ENCODE results near the gene STARD10. TPM values are rescaled to one million over a fixed set of nuclear protein-coding genes. Genes with fewer than 3 reads are reported as not detected.

STARD10 gene
- total and polyA plus RNA-seq, 9 of the 15 experiments (the other 6 are each of a cell fraction or from before 2014, with no cell fraction given), result 0.15 to 52.9 (median 32.3) TPM

DNA sequence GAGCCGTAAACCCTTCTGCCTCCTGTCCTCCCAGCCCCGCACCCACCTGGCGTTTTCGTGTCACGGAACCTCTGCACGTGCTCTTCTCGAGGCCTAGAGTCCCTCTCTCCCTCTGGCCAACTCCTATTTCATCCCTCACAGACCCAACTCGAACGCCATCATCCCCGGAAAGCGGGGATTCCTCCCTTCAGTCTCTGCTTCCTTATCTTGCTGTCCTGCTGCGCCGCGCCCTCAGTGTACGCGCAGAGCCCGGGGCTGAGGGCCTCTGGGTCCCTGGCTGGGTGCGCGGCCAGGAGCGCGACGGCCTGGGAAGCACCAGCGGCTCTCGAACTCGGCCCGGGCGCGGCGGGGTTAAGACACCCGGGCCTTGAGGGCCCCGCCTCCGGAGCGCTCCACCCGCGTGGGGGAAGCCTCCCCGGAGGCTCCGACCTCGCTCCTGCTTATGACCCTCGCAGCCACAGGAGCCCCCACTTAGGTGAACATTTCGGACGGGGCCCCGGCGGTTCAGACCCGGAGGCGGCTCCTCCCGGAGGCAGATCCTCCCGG lies 20.0 kb upstream of the STARD10 start (continued):
- no peak for TF ChIP-seq NR0B1 (IDR thresholded peaks at IDR 0.05; ENCODE audit: partially characterized antibody)
- TF ChIP-seq ASH1L (IDR thresholded peaks at IDR 0.05; ENCODE audit: borderline replicate concordance, low read depth, partially characterized antibody), result peak; percentile 67
- TF ChIP-seq POLR3G (IDR thresholded peaks at IDR 0.05; ENCODE audit: extremely low read depth, insufficient read length, insufficient replicate concordance), result no peak
- no peak for TF ChIP-seq IFI16 (CRISPR knock-in tag; IDR thresholded peaks at IDR 0.05)
- no peak for TF ChIP-seq XRCC3 (IDR thresholded peaks at IDR 0.05)
- TF ChIP-seq CBX2 (IDR thresholded peaks at IDR 0.05; ENCODE audit: insufficient read depth, low read length, poor library complexity, severe bottlenecking), result no peak
- TF ChIP-seq ZNF407 (IDR thresholded peaks at IDR 0.05; ENCODE audit: low read depth), result no peak
- TF ChIP-seq ZNF830 (CRISPR knock-in tag; IDR thresholded peaks at IDR 0.05), result no peak
- TF ChIP-seq, protein P1, sequence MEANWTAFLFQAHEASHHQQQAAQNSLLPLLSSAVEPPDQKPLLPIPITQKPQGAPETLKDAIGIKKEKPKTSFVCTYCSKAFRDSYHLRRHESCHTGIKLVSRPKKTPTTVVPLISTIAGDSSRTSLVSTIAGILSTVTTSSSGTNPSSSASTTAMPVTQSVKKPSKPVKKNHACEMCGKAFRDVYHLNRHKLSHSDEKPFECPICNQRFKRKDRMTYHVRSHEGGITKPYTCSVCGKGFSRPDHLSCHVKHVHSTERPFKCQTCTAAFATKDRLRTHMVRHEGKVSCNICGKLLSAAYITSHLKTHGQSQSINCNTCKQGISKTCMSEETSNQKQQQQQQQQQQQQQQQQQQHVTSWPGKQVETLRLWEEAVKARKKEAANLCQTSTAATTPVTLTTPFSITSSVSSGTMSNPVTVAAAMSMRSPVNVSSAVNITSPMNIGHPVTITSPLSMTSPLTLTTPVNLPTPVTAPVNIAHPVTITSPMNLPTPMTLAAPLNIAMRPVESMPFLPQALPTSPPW (CRISPR knock-in tag; IDR thresholded peaks at IDR 0.05), result no peak; the same call in 1 of the 2 replicates
- TF ChIP-seq, protein P2, sequence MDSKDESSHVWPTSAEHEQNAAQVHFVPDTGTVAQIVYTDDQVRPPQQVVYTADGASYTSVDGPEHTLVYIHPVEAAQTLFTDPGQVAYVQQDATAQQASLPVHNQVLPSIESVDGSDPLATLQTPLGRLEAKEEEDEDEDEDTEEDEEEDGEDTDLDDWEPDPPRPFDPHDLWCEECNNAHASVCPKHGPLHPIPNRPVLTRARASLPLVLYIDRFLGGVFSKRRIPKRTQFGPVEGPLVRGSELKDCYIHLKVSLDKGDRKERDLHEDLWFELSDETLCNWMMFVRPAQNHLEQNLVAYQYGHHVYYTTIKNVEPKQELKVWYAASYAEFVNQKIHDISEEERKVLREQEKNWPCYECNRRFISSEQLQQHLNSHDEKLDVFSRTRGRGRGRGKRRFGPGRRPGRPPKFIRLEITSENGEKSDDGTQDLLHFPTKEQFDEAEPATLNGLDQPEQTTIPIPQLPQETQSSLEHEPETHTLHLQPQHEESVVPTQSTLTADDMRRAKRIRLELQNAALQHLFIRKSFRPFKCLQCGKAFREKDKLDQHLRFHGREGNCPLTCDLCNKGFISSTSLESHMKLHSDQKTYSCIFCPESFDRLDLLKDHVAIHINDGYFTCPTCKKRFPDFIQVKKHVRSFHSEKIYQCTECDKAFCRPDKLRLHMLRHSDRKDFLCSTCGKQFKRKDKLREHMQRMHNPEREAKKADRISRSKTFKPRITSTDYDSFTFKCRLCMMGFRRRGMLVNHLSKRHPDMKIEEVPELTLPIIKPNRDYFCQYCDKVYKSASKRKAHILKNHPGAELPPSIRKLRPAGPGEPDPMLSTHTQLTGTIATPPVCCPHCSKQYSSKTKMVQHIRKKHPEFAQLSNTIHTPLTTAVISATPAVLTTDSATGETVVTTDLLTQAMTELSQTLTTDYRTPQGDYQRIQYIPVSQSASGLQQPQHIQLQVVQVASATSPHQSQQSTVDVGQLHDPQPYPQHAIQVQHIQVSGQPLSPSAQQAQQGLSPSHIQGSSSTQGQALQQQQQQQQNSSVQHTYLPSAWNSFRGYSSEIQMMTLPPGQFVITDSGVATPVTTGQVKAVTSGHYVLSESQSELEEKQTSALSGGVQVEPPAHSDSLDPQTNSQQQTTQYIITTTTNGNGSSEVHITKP (IDR thresholded peaks at IDR 0.05; ENCODE audit: partially characterized antibody), result peak; percentile 100
- no peak for TF ChIP-seq ZFP1 (CRISPR knock-in tag; IDR thresholded peaks at IDR 0.05)
- TF ChIP-seq NFE2L1 (tag; IDR thresholded peaks at IDR 0.05; ENCODE audit: borderline replicate concordance, low read depth), result no peak
- no peak for TF ChIP-seq TCFL5 (CRISPR knock-in tag; conservative IDR thresholded peaks at IDR 0.05)

All from K562 (cell line).